HG03432 (cell line): ENCODE measurements around the gene GPR34.
"Not testable (repeated sequence)": the region's sequence is repeated elsewhere in the genome, so short reads cannot be mapped to it uniquely, and the experiment has no call there.

Source experiments
- ATAC-seq: cut with Tn5 transposase; IDR thresholded peaks from one replicate; pipeline ENCODE4 v1.9.1; 2021; ENCODE audit warnings: mild to moderate bottlenecking, moderate library complexity; ENCODE audit not compliant: unreplicated experiment

Gene GPR34

GRCh38 chrX:41688835-41689234 lies at the start of gene GPR34:
GPR34 (plus strand) TSS chrX:41688973; CDS start chrX:41695634, 6,661 bp downstream.
- no peak for ATAC-seq

- not testable (repeated sequence) for ATAC-seq
Measured at GRCh38 chrX:41646201-41646600, 42.6 kb upstream of the GPR34 start.

DNA sequence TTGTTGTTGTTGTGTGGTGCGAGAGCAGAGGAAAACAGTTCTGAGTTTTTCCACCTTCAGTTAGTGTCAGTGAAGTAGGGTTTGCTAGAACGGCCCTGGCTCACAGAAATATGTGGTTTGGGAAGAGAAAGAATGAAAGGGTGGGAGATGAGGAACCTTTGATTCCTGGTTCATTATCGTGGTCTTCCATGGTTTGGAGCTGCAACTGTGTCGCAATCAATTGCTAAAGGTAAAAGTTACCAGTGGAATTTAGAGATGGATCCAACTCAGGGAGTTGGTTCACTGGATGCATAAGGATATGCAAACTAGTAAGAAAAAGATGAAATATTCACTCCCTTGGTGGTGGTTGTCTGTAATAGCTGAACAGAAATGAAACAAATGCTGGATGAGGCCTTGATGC lies 35.6 kb upstream of the GPR34 start:
- ATAC-seq = no peak

- no peak for ATAC-seq
Measured at GRCh38 chrX:41655101-41655500, 33.7 kb upstream of the GPR34 start.

GRCh38 chrX:41655631-41656030 lies 33.1 kb upstream of the GPR34 start:
- no peak for ATAC-seq

DNA sequence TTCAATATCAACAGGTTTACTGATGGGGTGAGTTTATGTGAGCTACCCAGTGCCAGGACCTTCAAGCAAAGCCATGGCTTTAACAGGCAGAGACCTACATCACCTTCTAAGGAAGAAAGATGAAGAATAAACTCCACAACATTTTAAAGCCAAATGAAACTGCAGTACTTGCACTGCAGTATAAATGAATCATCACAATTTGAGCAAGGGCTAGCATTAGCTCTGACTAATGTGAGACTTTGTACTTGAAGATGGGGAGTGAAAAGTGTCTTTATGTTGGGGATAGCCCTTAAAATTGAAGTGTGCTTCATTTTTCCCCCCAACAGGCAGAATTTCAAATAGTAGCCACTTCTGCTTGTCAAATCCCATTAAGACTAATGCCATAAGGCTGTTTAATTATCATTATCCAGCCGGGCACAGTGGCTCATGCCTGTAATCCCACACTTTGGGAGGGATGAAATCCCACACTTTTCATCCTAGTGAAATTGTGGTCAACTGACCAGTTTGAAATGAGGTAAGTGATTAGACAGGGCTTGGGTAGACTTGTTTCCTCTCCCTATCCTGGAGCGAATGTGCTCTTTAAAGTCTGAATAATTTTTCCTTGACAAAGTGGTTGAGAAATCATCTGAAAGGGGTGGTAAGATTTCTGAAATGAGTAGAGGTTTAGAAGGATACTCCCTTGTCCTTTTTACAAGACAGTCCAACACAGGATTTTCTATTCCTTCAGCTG lies 27.2 kb upstream of the GPR34 start:
- no peak for ATAC-seq

GRCh38 chrX:41664375-41664901 lies 24.3 kb upstream of the GPR34 start:
- peak; percentile 96 for ATAC-seq

GRCh38 chrX:41664908-41665307 lies 23.9 kb upstream of the GPR34 start:
- ATAC-seq = no peak

DNA sequence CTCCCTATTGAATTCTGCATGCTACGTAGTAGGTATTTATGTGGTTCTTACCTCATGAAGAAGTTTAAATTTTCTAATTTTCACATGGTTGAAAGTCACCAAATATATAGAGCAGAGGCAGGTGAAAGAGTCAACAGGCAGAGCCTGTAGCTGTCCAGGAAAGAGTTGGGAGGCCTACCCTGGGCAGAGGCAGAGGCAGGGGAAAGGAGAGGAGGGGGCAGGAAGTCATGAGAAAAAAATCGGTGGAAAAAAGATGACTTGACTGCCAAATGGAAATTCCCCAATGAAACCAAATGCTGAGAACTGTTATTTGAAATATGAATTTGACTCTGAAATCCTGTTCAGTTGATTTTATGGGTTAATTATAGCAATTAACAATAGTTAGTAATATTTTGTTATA lies 23.1 kb upstream of the GPR34 start:
- no peak for ATAC-seq

DNA sequence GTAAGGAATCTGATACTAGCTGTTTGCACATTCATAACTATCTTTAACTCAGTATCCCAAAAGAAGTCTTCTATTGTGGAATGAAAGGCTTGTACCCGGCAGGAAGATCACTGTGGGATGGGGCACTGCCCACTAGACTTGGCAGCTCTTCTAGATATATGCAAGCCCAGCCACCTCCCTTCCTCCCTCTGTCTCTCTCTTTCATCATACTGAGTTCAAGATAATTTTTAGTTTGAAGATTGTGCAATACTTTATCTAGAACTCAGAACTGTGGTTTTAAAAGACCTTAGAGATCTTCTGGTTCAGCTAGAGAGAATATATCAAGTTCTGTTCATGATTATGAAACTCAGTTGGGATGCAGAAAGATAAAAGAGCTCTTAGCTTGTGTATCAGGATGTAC lies 22.5 kb upstream of the GPR34 start:
- ATAC-seq = no peak

DNA sequence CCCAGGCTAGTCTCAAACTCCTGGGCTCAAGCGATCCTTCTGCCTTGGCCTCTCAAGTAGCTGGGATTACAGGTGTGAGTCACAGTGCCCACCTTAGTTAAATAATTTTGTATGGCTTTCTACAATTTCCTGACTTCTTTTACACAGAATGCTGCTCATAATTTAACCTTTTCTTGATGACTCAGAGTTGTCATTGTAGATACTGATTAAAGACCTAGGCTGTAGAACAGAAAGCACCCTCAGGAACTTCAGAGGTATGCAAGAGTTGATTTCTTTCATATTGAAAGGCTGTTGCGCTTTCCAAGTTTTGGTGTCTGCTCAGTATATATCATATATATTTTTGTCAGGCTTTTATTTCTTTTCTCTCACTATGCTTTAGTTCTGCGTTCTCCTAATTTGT lies 21.1 kb upstream of the GPR34 start:
- ATAC-seq = no peak

- ATAC-seq = no peak
Measured at GRCh38 chrX:41670112-41670511, 18.7 kb upstream of the GPR34 start.

DNA sequence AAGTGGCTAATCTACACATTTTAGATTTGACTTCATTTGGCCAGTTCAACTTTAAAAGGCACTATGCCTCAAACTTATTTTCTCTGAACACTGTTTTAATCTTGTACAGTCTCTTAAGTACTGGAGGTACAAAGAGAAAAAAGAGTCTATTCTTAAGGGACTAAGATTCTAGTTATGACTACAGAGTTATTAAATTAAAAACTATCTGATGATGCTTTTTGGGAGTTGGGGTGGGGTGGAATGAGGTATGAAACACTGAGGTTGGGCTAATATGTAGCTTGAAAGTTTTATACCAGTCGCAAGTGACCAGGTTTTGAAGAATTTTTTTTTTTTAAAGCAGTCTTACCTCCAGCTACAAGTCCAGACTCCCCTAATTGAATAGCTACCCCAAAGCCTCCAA lies 17.7 kb upstream of the GPR34 start:
- peak; percentile 51 for ATAC-seq

DNA sequence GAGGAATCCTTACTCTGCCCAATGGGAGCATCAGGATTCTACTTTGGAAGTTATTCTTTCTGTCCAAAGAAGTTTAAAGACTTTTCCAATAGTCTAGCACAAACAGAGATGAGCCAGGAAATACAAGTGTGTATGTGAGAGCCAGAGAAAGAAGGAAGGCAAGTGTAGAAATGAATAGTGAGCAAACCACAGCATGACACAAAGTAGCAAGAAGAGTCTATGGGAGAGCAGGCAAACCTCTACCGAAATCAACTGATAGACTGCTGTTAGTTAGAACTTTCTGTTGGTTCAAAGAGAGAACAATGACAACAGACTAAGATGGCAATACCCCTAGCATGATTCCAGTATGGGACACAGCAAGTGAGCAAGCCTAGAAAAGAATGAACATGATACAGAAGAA lies 16.1 kb upstream of the GPR34 start:
- no peak for ATAC-seq

DNA sequence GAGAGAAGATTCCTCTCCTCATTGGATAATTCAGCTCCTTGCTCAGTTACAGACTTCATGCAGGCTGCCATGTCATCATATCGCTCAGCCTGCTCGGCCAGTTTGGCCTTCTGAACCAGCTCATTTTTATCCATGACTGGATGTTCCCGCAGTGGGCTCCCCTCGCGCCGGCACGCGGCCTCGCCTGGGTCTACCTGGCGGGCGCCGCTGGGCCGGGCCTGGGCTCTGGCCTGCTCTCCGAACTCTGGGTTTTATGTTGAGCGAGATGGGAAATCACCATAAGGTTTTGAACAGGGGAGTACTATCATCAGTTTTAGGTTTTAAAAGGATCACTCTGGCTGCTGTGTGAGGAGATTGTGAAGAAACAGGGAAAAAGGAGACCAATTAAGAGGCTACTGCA lies 12.4 kb upstream of the GPR34 start:
- ATAC-seq = not testable (repeated sequence)

DNA sequence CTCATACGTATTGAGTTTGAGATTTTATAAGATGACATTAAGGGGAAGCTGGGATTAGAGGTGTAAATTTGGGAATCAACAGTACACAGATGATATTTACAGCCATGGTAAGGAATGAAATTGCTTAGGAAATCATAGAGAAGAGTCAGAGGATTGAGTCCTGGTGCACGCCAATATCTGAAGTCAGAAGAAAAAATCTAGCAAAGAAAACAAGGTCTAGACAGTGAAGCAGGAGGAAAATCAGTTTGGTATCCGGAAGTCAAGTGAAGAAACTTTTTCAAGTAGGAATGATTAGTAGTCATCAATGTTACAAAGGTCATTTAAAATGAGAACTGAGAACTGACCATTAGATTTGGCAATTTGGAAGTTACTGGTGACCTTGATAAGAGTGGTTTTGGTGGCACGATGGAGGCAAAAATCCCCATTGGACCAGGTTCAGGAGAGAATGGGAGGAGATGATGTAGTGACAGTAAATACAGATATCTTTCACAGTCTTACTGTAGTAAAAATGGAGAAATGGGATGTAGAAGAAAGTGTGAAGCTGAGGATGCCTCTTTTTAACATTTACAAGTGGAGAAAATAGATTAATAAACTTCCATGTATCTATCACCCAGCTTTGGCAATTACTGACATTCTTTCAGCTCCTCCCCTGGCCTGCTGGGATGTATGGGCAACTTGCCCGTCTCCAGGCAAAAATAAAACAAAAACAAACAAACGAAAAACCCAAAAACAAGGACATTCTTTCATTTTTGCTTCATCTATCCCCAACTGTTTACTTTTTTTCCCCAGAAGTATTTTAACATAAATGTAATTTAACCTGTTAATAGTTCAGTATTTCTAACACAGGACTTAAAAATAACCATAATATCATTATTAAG lies 11.4 kb upstream of the GPR34 start:
- ATAC-seq = no peak

- no peak for ATAC-seq
Measured at GRCh38 chrX:41684138-41684537, 4.6 kb upstream of the GPR34 start.

- no peak for ATAC-seq
Measured at GRCh38 chrX:41684940-41685339, 3.8 kb upstream of the GPR34 start.

- no peak for ATAC-seq
Measured at GRCh38 chrX:41686788-41687187, 2.0 kb upstream of the GPR34 start.

- no peak for ATAC-seq
Measured at GRCh38 chrX:41688156-41688555, 617 bp upstream of the GPR34 start.

DNA sequence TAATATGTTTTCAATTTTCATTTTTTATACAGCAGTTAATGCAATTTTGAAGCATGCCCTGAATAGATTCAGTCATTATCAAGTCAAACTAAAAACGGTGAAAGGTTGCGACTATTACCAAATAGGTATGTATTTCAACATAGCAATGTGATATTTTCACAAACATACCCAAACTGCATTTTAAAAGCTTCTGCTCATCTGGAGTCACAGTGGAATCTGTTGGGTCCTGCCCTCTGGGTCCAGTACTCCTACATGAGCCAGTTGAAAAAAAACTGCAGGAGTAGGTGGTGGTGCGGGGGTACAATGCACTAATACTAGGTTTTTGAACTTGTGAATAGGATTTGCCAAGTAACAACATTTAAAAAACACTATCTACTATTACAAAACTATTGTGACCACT lies 938 bp downstream of the GPR34 start:
- ATAC-seq = no peak

DNA sequence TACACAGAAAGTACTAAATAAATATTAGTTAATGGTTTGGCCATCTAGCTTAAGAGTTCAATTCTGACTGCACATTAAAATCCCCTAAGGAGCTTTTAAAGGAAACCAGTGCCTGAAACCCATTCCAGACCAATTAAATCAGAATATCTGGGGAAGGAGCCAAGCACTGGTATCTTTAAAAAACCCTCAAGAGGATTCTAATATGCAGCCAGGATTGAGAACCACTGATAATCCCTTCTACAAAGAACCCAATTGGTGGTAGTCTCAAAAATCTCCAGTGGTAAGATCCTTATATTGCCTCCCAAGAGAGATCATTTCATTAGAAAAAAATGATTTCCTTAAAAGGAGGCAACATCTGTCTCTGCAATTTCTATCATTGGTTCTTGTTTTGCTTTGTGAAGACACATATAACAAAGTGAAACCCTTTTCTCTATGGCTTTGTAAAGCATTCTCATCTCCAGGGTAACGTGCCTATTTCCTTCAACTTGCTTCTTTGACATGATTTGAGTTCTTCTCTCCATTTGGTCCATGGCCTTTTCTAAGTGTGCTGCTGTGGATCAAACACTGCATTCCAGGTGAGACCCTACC lies 3.5 kb downstream of the GPR34 start:
- ATAC-seq = no peak
